DND-41 (cell line): ENCODE data around the gene BIRC5.

Source experiments
- CTCF ChIP-seq: IDR thresholded peaks from 2 replicates; pipeline ENCODE4 v1.5.1; 2012; ENCODE audit warnings: borderline replicate concordance, low read length, moderate library complexity, mild to moderate bottlenecking; ENCODE audit not compliant: poor library complexity, severe bottlenecking; ENCODE audit errors: extremely low read depth
- EZH2 ChIP-seq: IDR thresholded peaks from 3 replicates; pipeline ENCODE4 v1.6.1; 2012; ENCODE audit warnings: borderline replicate concordance, low read depth, mild to moderate bottlenecking, moderate library complexity, low read length, inconsistent platforms; ENCODE audit not compliant: severe bottlenecking

GRCh38 chr17:78226759-78227454 lies 12.9 kb downstream of the BIRC5 start:
- TF ChIP-seq CTCF (no peak), EZH2 (no peak)
